Effector memory CD8-positive, alpha-beta T cell (primary cell): Measurements from ENCODE around the gene TEC.
"Not testable (repeated sequence)": the region's sequence is repeated elsewhere in the genome, so short reads cannot be mapped to it uniquely, and the experiment has no call there.

ENCODE experiments used
- ATAC-seq: fragments of 150-1000 bp; cut with Tn5 transposase; replicated peaks from 2 replicates; pipeline ENCODE4 v1.10.0; 2021; ENCODE audit warnings: mild to moderate bottlenecking, moderate library complexity
- DNase-seq, 3 experiments: peaks; one replicate each; pipeline ENCODE4 v3.0.0; 2021
- H3K27ac Mint-ChIP-seq, 2 donors: one replicate each; pipeline ENCODE4 v1.8.0; 2022; ENCODE audit warnings: mild to moderate bottlenecking in 2 of 2, mixed read lengths in 2 of 2, moderate library complexity in 2 of 2
- H3K27me3 Mint-ChIP-seq, 2 donors: one replicate each; pipeline ENCODE4 v1.8.0; 2022; ENCODE audit warnings: mixed read lengths in 2 of 2
- H3K36me3 Mint-ChIP-seq: one replicate; pipeline ENCODE4 v1.8.0; 2022; ENCODE audit warnings: mild to moderate bottlenecking, moderate library complexity, mixed read lengths; ENCODE audit not compliant: insufficient read depth
- H3K4me1 Mint-ChIP-seq, 2 donors: one replicate each; pipeline ENCODE4 v1.8.0; 2022; ENCODE audit warnings: low read depth in 2 of 2, mixed read lengths in 2 of 2
- H3K4me3 Mint-ChIP-seq, 2 donors: one replicate each; pipeline ENCODE4 v1.8.0; 2022; ENCODE audit warnings: mild to moderate bottlenecking in 2 of 2, mixed read lengths in 2 of 2, moderate library complexity in 2 of 2
- H3K9me3 Mint-ChIP-seq, 2 donors: one replicate each; pipeline ENCODE4 v1.8.0; 2022; ENCODE audit warnings: mixed read lengths in 2 of 2
- total RNA-seq, 9 experiments: gene quantifications; one replicate each; lab custom pipeline; 2026; lab: John Stamatoyannopoulos, UW

TEC gene
- 0.73 to 8.6 (median 2.5) reads per million in 9 experiments for total RNA-seq

DNA sequence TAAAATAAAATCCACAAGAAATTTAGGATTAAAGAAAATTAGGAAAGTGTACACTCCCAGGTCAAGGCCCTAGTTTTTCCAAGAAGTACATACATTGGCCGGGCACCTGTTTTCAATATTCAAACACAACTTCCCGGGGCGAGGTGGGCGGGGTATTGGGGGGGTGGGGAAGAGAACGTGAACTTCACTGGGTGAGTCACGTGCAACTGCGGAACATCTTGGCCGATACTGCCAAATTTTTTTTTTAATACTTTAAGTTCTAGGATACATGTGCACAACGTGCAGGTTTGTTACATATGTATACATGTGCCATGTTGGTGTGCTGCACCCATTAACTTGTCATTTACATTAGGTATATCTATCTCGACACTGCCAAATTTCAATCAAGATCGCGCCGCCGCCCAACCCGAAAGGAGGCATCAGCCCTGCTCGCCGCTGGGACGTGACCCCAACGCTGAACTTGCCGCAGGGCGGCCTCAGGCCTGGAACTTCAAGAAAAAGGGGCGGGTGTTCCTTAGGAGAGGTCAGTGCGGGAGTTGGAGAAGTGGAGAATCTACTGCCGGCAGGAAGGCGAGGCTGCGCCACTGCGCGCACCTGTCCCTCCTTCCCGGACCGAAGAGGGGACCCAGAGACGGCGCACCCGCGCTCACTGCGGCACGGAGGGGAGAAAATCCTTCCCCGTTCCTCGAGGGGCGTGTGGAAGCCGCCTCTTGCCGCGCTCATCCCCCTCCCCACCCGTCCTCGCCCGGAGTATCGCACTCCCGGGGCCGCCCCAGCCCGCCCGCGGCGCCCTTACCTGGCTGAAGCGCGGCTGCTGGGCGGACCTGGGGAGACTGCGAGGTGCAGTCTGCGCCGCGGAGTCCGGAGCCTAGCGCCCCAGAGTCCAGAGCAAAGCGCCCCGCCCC, at the start of gene TEC:
Gene TEC, minus strand, starts transcription at position 883 of the 905 bp plus-strand sequence. CDS start 41,224 bp downstream, outside the sequence.
- peak within 1 kb of the TSS; percentile 9 to 70 for H3K27ac Mint-ChIP-seq
- H3K36me3 Mint-ChIP-seq: no peaks in the 10 kb centered on the region
- ATAC-seq (peak; percentile 35), DNase-seq (peak in 1 of 3 experiments; percentile 35)
- H3K9me3 Mint-ChIP-seq: no peaks in the 10 kb centered on the region
- peaks cover 0 to 7% of the 10 kb centered on the region in 2 donors for H3K27me3 Mint-ChIP-seq
- peaks cover 9 to 11% of the 10 kb centered on the region in 2 donors for H3K4me1 Mint-ChIP-seq
- H3K4me3 Mint-ChIP-seq: peak within 1 kb of the TSS; percentile 90 to 93

DNA sequence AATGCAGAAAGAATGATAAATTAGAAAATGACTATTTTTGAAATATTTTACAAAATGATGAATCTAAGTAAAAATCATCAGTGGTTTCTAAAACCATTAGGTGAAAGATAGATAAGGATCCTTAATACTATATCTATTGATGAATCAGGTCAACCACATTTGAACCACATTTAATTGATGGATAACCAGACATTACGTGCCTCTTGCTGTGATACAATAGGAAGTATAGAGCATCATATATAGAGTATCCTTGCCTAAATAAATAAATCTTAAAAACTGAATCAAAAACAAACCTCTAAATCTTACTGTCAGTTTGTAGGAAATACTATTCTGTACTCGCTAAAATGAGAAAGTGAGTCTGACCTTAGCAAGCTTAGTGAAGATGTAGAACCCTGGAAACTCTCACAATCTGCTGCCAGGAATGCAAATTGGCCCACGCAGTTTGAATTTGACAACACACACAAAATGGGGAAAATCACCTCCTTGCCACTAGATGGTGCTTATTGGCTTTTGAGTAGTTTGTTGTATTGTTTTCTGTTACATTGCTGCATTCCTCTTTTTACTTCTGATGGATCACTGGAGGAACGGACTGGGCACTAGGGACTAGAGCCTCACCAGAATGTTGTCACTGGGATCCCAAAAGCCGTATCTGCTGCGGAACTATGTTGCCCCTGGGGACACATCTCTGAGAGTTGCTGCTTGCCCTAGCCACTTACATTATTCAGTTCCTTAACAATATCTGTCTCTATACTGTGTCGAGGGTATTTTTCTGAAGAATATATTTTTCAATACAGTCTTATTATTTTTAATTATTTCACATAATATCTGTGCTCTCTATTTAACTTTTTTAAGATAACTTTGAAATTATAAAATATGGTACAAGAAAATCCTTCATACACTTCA, 46.3 kb upstream of the TEC start:
- no peaks in the 10 kb centered on the region for H3K36me3 Mint-ChIP-seq
- H3K27ac Mint-ChIP-seq: peak overlapping the region in 1 of 2 donors; percentile 53
- H3K9me3 Mint-ChIP-seq: no peaks in the 10 kb centered on the region
- peaks cover 0 to 2% of the 10 kb centered on the region in 2 donors for H3K4me1 Mint-ChIP-seq
- ATAC-seq (peak; percentile 50), DNase-seq (peak; percentile 12 to 17 (median 16))
- H3K4me3 Mint-ChIP-seq: no peak overlapping the region
- H3K27me3 Mint-ChIP-seq: no peaks in the 10 kb centered on the region

DNA sequence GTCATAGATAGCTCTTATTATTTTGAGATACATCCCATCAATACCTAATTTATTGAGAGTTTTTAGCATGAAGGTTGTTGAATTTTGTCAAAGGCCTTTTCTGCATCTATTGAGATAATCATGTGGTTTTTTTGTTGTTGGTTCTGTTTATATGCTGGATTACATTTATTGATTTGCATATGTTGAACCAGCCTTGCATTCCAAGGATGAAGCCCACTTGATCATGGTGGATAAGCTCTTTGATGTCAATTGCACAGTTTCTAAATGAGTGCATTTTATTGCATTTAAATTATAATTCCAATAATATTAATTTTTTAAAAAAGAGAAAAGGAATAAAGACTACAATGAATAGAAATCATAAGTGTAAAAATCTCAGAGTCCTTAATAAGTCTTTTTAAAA, 45.1 kb upstream of the TEC start:
- not testable (repeated sequence) for ATAC-seq, H3K4me3 Mint-ChIP-seq, H3K27ac Mint-ChIP-seq, H3K9me3 Mint-ChIP-seq, H3K27me3 Mint-ChIP-seq, H3K4me1 Mint-ChIP-seq, H3K36me3 Mint-ChIP-seq, DNase-seq

DNA sequence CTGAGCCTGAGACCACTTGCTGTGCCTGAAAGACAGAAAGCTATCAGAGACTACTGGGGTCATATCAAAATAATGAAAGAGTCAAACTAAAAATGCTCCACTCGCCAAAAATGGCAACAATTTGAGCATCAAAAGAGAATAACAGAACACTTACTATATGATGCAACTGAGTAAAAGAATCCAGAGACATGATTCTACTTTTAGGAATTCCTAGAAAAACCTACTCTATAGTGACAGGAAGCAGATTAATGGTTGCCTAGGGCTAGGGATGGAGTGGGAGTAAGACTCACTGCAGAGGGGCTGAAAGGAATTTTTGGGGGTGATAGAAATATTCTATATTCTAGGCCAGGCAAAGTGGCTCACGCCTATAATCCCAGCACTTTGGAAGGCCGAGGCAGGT, 42.3 kb upstream of the TEC start:
- no peak overlapping the region for H3K27ac Mint-ChIP-seq
- H3K4me3 Mint-ChIP-seq: no peak overlapping the region
- no peaks in the 10 kb centered on the region for H3K9me3 Mint-ChIP-seq
- H3K36me3 Mint-ChIP-seq: no peaks in the 10 kb centered on the region
- ATAC-seq (no peak), DNase-seq (no peak)
- peaks cover 0 to 2% of the 10 kb centered on the region in 2 donors for H3K4me1 Mint-ChIP-seq
- no peaks in the 10 kb centered on the region for H3K27me3 Mint-ChIP-seq

DNA sequence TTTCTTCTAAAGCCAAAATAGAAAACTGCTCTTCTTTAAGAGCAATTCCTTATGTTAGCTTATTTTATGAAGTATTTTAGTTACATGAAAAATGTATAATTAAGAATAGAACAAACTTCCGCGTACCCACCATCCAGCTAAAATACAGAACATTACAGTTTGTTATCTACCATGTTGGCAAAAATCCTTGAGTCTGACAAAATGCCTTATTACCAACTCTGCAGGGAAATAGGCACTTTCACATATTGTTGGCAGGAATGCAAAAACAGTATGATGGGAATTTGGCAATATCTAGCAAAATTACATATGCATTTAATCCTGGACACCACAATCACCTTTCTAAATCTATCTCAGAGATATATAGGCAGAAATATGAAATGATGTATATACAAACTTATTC, 39.3 kb upstream of the TEC start:
- Mint-ChIP-seq H3K27me3 (no peaks in the 10 kb centered on the region), H3K4me1 (no peaks in the 10 kb centered on the region), H3K9me3 (no peaks in the 10 kb centered on the region), H3K36me3 (no peaks in the 10 kb centered on the region), H3K27ac (no peak overlapping the region), H3K4me3 (no peak overlapping the region)
- ATAC-seq (no peak), DNase-seq (no peak)

DNA sequence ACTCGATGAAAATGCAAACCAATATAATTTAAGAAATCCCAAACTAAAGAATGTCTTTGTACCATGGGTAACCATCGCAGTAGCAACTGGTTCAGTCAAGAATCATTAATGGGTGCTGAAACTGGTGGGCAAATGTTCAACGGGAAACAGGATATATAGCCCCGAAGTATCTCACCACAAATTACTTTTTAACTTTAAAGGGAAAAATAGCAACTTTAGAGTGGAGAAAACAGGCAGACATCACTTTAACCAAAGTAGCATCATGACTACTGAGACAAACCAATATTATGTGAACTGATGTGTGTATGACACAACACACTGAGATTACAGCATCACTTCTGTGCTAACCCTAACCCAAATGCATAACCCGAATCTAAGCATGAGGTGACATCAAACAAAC, 37.9 kb upstream of the TEC start:
- Mint-ChIP-seq H3K36me3 (no peaks in the 10 kb centered on the region), H3K4me1 (no peaks in the 10 kb centered on the region), H3K9me3 (no peaks in the 10 kb centered on the region), H3K4me3 (no peak overlapping the region), H3K27me3 (peaks cover 4 to 7% of the 10 kb centered on the region in 2 donors), H3K27ac (no peak overlapping the region)
- DNase-seq: no peak
- no peak for ATAC-seq

DNA sequence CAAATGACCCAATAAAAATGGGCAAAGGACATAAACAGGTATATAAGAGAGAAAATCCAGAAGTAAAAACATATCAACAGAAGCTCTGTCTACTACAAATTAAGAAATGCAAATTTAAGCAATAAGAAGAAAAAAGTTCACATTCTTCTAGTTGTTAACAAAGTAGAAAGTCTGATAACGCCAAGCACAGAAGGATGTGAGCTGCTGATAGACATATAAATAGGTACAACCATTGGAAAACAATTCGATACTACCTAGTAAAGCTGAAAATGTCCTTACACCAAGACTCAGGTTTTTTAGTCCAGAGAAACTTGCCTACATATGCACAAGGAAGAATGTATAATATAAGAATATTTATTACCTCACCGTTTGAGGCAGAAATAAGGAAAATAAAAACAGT, 35.9 kb upstream of the TEC start:
- Mint-ChIP-seq H3K27ac (no peak overlapping the region), H3K4me3 (no peak overlapping the region), H3K27me3 (peaks cover 18 to 23% of the 10 kb centered on the region in 2 donors), H3K36me3 (no peaks in the 10 kb centered on the region), H3K4me1 (no peaks in the 10 kb centered on the region), H3K9me3 (no peaks in the 10 kb centered on the region)
- ATAC-seq (no peak), DNase-seq (no peak)

DNA sequence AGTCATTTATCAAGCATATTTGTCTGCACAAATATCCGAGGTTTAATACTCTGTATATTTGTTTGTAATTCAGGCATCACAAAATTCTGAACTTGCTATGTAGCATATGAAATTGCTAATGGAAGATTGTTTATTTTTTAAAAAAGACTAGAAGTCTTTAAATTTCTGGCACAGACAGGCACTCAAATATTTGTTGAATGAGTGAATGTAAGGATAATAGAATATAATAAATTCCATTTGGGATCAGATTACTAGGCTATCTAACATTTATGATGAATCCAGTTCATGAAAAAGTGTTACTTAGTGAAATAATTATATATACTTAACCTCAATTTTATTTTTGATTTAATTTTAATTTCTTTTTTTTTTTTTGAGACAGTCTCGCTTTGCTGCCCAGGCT, 30.4 kb upstream of the TEC start:
- Mint-ChIP-seq H3K4me1 (peaks cover 3 to 10% of the 10 kb centered on the region in 2 donors), H3K27me3 (peaks cover 18 to 23% of the 10 kb centered on the region in 2 donors), H3K27ac (no peak overlapping the region), H3K4me3 (no peak overlapping the region), H3K36me3 (no peaks in the 10 kb centered on the region), H3K9me3 (no peaks in the 10 kb centered on the region)
- no peak for ATAC-seq
- no peak for DNase-seq

DNA sequence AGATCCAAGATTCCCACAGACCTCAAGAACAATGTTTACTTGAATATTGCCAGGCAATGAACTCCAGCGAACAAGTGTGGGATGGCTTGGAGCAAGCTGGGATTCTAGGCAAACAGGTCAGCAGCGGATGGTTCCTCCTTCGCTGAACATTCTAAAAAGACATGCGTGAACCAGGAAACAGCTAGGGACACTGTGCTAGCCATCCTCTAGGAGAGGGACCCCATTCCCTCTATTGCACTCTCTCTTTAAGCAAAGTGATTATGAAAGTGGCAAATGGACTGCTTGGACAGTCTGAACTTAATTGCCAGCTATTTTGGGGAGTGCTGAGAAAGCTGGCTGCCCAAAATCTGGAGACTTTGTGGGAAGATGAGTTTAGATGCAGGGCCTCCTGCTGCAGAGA, 29.9 kb upstream of the TEC start:
- Mint-ChIP-seq H3K27ac (no peak overlapping the region), H3K4me1 (peaks cover 3 to 10% of the 10 kb centered on the region in 2 donors), H3K9me3 (no peaks in the 10 kb centered on the region), H3K27me3 (peaks cover 18 to 23% of the 10 kb centered on the region in 2 donors), H3K36me3 (no peaks in the 10 kb centered on the region), H3K4me3 (no peak overlapping the region)
- ATAC-seq (no peak), DNase-seq (no peak)

DNA sequence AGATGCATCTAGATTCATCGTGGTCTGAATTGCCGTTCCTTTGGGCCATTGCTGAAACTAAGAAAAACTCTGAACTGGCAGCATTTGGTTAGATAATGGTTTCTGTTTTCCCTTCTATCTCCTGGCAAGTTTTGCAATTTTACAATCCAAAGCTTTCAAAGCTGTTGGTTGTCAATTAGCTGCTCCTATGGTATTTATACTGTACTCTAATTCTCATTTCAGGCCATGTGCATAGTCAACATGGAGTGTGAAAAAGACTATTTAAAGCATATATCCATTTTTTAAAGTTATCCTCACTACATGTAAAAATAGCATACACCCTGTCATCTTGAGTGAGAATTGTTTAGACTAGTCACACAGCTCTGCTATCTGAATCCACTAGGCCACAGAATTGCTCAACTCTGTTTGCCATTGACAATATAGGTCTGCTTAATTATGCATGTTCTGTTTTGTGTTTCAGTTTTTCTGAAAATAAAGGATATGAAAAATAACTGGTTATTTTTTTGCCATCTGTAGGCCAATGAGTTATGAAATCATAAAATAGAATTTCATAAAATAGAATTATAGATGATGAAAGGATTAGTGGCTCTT, 27.7 kb upstream of the TEC start:
- DNase-seq: no peak
- Mint-ChIP-seq H3K36me3 (no peaks in the 10 kb centered on the region), H3K4me3 (no peak overlapping the region), H3K9me3 (no peaks in the 10 kb centered on the region), H3K27me3 (peaks cover 12 to 14% of the 10 kb centered on the region in 2 donors), H3K4me1 (peaks cover 3 to 10% of the 10 kb centered on the region in 2 donors), H3K27ac (peak overlapping the region in 1 of 2 donors; percentile 38)
- ATAC-seq: no peak

DNA sequence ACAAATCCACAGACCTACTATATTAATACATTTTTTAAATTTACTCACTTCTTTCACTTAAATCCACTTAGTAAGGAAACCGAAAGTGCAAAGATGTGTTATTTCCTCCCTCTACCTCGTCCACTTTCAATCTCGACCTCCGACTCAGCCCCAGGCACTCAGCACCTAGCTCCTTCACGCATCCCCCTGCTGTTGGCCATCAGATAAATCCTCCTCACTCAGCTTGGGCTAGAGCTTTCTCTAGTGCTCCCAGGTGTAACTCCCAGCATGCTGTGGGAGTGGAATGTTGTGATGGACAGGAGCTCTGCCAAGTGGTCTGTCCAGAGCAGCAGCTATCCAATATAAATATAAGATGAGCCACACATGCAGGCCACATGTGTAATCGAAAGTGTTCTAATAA, 26.7 kb upstream of the TEC start:
- Mint-ChIP-seq H3K9me3 (no peaks in the 10 kb centered on the region), H3K27ac (peak overlapping the region; percentile 38 to 44), H3K36me3 (no peaks in the 10 kb centered on the region), H3K27me3 (peaks cover 4 to 7% of the 10 kb centered on the region in 2 donors), H3K4me3 (peak overlapping the region; percentile 4 to 72), H3K4me1 (peaks cover 3 to 10% of the 10 kb centered on the region in 2 donors)
- ATAC-seq: no peak
- DNase-seq: no peak

DNA sequence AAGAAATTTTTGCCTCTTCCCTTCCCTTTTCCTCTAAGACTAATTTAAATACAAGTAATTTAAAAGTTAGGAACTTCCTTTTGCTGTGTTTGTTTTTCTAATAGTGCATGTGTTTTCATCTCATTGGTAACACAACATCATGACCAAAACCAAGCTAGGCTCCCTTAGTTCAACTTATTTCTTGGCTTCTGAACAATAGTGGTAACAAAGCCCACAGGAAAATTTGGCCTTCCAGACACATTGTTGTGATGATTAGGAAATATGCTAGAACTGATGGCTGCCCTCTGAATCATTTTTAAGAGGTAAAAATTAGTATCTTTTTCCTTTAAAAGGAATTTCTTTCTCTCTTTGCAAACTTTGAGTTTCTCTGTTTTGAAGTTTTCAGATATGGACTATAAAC, 25.5 kb upstream of the TEC start:
- Mint-ChIP-seq H3K27me3 (peaks cover 0 to 8% of the 10 kb centered on the region in 2 donors), H3K36me3 (no peaks in the 10 kb centered on the region), H3K4me3 (no peak overlapping the region), H3K9me3 (no peaks in the 10 kb centered on the region), H3K27ac (peak overlapping the region in 1 of 2 donors; percentile 38), H3K4me1 (peaks cover 3 to 10% of the 10 kb centered on the region in 2 donors)
- DNase-seq: no peak
- no peak for ATAC-seq

DNA sequence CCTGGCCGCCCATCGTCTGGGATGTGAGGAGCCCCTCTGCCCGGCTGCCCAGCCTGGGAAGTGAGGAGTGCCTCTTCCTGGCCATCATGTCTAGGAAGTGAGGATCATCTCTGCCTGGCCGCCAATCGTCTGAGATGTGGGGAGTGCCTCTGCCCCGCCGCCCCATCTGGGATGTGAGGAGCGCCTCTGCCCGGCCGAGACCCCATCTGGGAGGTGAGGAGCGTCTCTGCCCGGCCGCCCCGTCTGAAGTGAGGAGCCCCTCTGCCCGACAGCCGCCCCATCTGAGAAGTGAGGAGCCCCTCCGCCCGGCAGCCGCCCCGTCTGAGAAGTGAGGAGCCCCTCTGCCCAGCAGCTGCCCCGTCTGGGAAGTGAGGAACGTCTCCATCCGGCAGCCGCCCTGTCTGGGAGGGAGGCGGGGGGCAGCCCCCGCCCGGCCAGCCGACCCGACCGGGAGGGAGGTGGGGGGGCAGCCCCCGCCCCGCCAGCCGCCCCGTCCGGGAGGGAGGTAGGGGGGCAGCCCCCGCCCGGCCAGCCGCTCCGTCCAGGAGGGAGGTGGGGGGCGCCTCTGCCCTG, 22.7 kb upstream of the TEC start:
- not testable (repeated sequence) for DNase-seq, H3K4me1 Mint-ChIP-seq, ATAC-seq, H3K27ac Mint-ChIP-seq, H3K27me3 Mint-ChIP-seq, H3K4me3 Mint-ChIP-seq, H3K36me3 Mint-ChIP-seq, H3K9me3 Mint-ChIP-seq
